ENCODE results near the gene TMEM171. TPM values are rescaled to one million over a fixed set of nuclear protein-coding genes. Genes with fewer than 3 reads are reported as not detected.

The TMEM171 gene
- polyA plus RNA-seq, 6 donors from 2014 or later = not detected

DNA sequence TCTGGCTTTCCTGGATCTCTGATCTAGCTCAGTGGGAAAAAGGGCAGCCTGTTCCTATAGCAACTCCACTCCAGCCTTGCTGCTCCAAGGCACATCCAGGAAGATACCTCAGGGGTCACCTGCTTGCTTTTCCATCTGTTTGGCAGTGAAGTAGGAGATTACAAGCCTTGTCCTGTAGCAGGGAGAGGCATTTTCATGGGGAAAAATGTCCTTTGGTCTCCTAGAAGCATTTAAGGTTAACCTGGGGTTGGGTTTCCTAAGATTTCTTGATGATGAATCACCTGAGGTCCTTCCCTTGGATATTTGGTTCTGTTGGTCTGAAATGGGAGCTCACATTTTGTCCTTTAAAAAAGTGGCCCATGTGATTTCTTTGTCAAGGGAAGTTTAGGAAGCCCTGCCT, 51.1 kb downstream of the TMEM171 start:
- peaks cover 0 to 8% (median 0%) of the 10 kb centered on the region in 7 donors for H3K9me3 Mint-ChIP-seq
- H3K27ac Mint-ChIP-seq = no peak overlapping the region
- H3K27me3 Mint-ChIP-seq = peaks cover 82 to 86% (median 83%) of the 10 kb centered on the region in 3 donors
- DNase-seq (no peak), ATAC-seq (ENCODE audit: low read depth in 2 of 2) (no peak)
- no peaks in the 10 kb centered on the region for H3K36me3 Mint-ChIP-seq
- no peak overlapping the region for H3K4me3 Mint-ChIP-seq
- peaks cover 0 to 8% (median 4%) of the 10 kb centered on the region in 3 donors for H3K4me1 Mint-ChIP-seq

DNA sequence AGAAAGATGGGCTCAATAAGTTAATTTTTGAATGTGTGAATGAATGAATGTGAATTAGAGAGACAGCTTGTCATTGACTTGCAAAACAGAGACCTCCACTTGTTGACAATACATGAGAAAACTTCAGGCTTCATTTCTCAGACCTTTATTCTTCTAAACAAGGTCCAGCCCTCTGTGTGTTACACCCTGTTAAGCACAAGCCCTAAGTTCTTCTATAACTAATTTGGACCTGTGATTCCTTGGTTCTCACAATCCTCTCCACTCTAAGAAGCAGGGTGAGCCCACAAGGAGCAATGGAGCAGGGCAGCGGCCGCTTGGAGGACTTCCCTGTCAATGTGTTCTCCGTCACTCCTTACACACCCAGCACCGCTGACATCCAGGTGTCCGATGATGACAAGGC, 52.6 kb downstream of the TMEM171 start, which contains the start of gene TMEM174:
TMEM174 (plus strand) TSS at position 243 of the 400 bp plus-strand sequence; CDS start at position 294, 51 bp downstream.
- DNase-seq = no peak
- ATAC-seq (ENCODE audit: low read depth in 2 of 2) = no peak
- H3K36me3 Mint-ChIP-seq = no peaks in the 10 kb centered on the region
- H3K27me3 Mint-ChIP-seq = peaks cover 72 to 83% (median 74%) of the 10 kb centered on the region in 3 donors
- peaks cover 0 to 8% (median 0%) of the 10 kb centered on the region in 7 donors for H3K9me3 Mint-ChIP-seq
- H3K4me1 Mint-ChIP-seq = peaks cover 0 to 8% (median 4%) of the 10 kb centered on the region in 3 donors
- no peak within 1 kb of the TSS for H3K4me3 Mint-ChIP-seq
- no peak within 1 kb of the TSS for H3K27ac Mint-ChIP-seq

DNA sequence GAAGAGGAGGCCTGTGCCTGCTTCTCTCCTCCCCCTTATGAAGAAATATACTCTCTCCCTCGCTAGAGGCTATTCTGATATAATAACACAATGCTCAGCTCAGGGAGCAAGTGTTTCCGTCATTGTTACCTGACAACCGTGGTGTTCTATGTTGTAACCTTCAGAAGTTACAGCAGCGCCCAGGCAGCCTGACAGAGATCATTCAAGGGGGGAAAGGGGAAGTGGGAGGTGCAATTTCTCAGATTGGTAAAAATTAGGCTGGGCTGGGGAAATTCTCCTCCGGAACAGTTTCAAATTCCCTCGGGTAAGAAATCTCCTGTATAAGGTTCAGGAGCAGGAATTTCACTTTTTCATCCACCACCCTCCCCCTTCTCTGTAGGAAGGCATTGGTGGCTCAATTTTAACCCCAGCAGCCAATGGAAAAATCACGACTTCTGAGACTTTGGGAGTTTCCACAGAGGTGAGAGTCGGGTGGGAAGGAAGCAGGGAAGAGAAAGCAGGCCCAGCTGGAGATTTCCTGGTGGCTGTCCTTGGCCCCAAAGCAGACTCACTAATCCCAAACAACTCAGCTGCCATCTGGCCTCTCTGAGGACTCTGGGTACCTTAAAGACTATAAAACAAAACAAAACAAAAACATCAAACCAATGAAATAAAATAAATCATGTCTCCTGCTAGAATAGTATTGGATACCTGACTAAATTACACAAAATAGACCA, 53.9 kb downstream of the TMEM171 start:
- Mint-ChIP-seq H3K36me3 (no peaks in the 10 kb centered on the region), H3K27me3 (peaks cover 67 to 78% (median 73%) of the 10 kb centered on the region in 3 donors)

DNA sequence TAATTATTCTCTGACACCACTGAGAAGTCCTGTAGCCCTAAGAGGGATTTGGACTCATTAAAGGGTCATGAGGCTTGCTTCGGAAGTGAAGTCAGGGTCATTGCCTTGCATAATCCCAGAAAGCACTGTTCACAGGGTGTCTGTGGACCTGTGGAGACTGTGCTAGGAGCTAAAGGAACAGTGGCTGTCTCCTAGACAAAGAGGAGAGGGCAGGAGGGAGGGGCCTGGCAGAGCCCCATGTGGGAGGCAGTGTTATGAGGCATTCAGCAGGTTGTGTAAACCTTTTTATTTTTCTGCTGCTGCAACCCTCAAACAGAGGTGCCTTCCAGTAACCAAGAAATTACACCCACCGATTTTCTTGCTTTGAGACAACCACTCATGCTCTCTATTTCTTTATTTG, 55.9 kb downstream of the TMEM171 start:
- peaks cover 51 to 73% (median 71%) of the 10 kb centered on the region in 3 donors for H3K27me3 Mint-ChIP-seq
- H3K4me3 Mint-ChIP-seq = no peak overlapping the region
- H3K4me1 Mint-ChIP-seq = peaks cover 0 to 8% (median 4%) of the 10 kb centered on the region in 3 donors

More for the DNA sequence above, 53.9 kb downstream of the TMEM171 start:
- Mint-ChIP-seq H3K9me3 (peaks cover 0 to 8% (median 0%) of the 10 kb centered on the region in 7 donors), H3K27ac (no peak overlapping the region), H3K4me3 (no peak overlapping the region), H3K4me1 (peaks cover 0 to 8% (median 4%) of the 10 kb centered on the region in 3 donors)
- DNase-seq (no peak), ATAC-seq (ENCODE audit: low read depth in 2 of 2) (peak; percentile 28 to 50)

DNA sequence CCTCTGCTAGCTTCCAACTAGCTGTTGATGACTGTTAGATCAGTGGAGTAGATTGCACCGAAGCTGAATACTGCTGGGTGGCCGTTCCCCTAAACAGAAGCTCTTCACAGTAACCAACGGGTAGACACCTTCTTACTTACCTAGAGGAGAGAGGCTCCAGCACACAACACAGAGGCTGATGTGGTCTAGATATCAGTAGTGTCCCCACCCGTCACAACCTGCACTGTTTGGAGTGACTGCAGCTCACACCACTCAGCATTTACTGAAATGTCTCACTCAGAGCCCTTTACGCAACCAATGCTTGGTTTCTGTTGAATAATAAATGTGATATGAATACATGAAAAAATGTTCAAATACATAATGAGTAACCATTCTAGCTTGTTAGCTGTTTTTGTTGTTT, 57.9 kb downstream of the TMEM171 start:
- Mint-ChIP-seq H3K9me3 (no peaks in the 10 kb centered on the region), H3K27me3 (peaks cover 42 to 67% (median 57%) of the 10 kb centered on the region in 3 donors), H3K27ac (no peak overlapping the region), H3K36me3 (no peaks in the 10 kb centered on the region), H3K4me1 (peaks cover 0 to 8% (median 4%) of the 10 kb centered on the region in 3 donors), H3K4me3 (no peak overlapping the region)
- no peak for ATAC-seq (ENCODE audit: low read depth in 2 of 2)
- no peak for DNase-seq

More for the DNA sequence above, 55.9 kb downstream of the TMEM171 start:
- Mint-ChIP-seq H3K27ac (no peak overlapping the region), H3K9me3 (peaks cover 0 to 2% (median 0%) of the 10 kb centered on the region in 7 donors), H3K36me3 (no peaks in the 10 kb centered on the region)
- ATAC-seq (ENCODE audit: low read depth in 2 of 2) = no peak
- no peak for DNase-seq

DNA sequence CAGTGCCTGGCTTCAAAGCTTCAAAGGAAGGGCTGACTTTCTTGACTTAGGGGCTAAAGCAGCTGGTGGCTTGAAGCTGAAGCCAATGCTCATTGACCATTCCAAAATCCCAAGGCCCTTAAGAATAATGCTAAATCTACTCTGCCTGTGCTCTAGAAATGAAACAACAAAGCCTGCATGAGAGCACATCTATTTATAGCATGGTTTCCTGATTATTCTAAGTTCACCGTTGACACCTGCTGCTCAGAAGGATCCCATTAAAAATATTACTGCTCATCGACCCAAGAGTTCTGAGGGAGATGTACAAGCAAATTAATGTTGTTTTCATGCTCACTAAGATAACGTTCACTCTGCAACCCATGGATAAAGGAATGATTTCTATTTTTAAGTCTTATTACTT, 59.4 kb downstream of the TMEM171 start:
- Mint-ChIP-seq H3K36me3 (peaks cover 5 to 7% of the 10 kb centered on the region in 2 donors), H3K9me3 (peaks cover 1 to 11% (median 4%) of the 10 kb centered on the region in 7 donors), H3K27me3 (peaks cover 43 to 61% (median 57%) of the 10 kb centered on the region in 3 donors), H3K4me1 (peaks cover 0 to 1% (median 0%) of the 10 kb centered on the region in 3 donors), H3K27ac (no peak overlapping the region), H3K4me3 (no peak overlapping the region)
- no peak for DNase-seq
- ATAC-seq (ENCODE audit: low read depth in 2 of 2) = no peak

DNA sequence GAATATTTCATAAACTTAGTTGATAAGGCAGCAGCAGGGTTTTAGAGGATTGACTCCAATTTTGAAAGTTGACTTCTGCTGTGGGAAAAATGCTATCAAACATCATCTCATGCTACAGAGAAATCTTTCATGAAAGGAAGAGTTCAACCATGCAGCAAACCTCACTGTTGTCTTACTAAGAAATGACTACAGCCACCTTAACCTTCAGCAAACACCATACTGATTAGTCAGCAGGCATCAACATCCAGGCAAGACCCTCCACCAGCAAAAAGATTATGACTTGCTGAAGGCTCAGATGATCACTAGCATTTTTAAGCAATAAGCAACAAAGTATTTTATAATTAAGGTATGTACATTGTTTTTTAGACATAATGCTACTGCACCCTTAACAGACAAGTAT, 60.2 kb downstream of the TMEM171 start:
- peaks cover 5 to 11% (median 7%) of the 10 kb centered on the region in 7 donors for H3K9me3 Mint-ChIP-seq
- no peak overlapping the region for H3K4me3 Mint-ChIP-seq
- no peak overlapping the region for H3K27ac Mint-ChIP-seq
- H3K27me3 Mint-ChIP-seq = peaks cover 48 to 58% (median 54%) of the 10 kb centered on the region in 3 donors
- no peaks in the 10 kb centered on the region for H3K4me1 Mint-ChIP-seq
- peaks cover 5 to 8% of the 10 kb centered on the region in 2 donors for H3K36me3 Mint-ChIP-seq
- no peak for DNase-seq
- no peak for ATAC-seq (ENCODE audit: low read depth in 2 of 2)

Other genes with a start within 250 kb of the TMEM171 start
- 1 to 10 TPM in 5 of 6 donors, not detected in 1; 2.2 to 3.7 (median 3.1) TPM for gene FCHO2, start 164.5 kb upstream of the TMEM171 start, polyA plus RNA-seq (ENCODE audit: low read depth in 6 of 6)
- gene TMEM174, start 52.6 kb downstream of the TMEM171 start, polyA plus RNA-seq (ENCODE audit: low read depth in 6 of 6) = not detected